ELR (cell line): Measurements from ENCODE around the gene SERGEF.
"Not testable (repeated sequence)": the region's sequence is repeated elsewhere in the genome, so short reads cannot be mapped to it uniquely, and the experiment has no call there.

Experiments used
- DNase-seq: peaks from one replicate; pipeline ENCODE4 v3.0.0-alpha.2; 2015; ENCODE audit warnings: low read depth

SERGEF gene

GRCh38 chr11:17906436-17906835 lies 106.4 kb downstream of the SERGEF start:
- DNase-seq, result no peak

GRCh38 chr11:17905477-17905876 lies 107.4 kb downstream of the SERGEF start:
- DNase-seq, result no peak

- no peak for DNase-seq
These were observed 111.4 kb downstream of the SERGEF start for GRCh38 chr11:17901481-17901880.

- peak; percentile 5 for DNase-seq
These were observed 114.1 kb downstream of the SERGEF start for GRCh38 chr11:17898782-17899181.

GRCh38 chr11:17898071-17898470 lies 114.8 kb downstream of the SERGEF start:
- DNase-seq, result no peak

GRCh38 chr11:17897495-17897894 lies 115.4 kb downstream of the SERGEF start:
- DNase-seq, result no peak

GRCh38 chr11:17896496-17897151 lies 116.2 kb downstream of the SERGEF start:
- DNase-seq, result not testable (repeated sequence)

- DNase-seq, result no peak
These were observed 117.8 kb downstream of the SERGEF start for GRCh38 chr11:17894929-17895658.

- no peak for DNase-seq
These were observed 120.4 kb downstream of the SERGEF start for GRCh38 chr11:17892409-17892808.

GRCh38 chr11:17890325-17890724 lies 122.5 kb downstream of the SERGEF start:
- no peak for DNase-seq

GRCh38 chr11:17887779-17888178 lies 125.1 kb downstream of the SERGEF start:
- no peak for DNase-seq

- no peak for DNase-seq
These were observed 128.9 kb downstream of the SERGEF start for GRCh38 chr11:17883946-17884345.

GRCh38 chr11:17883057-17883456 lies 129.8 kb downstream of the SERGEF start:
- no peak for DNase-seq

GRCh38 chr11:17878743-17879142 lies 134.1 kb downstream of the SERGEF start:
- DNase-seq, result no peak

GRCh38 chr11:17877886-17878285 lies 135.0 kb downstream of the SERGEF start:
- DNase-seq, result no peak

- DNase-seq, result no peak
These were observed 136.0 kb downstream of the SERGEF start for GRCh38 chr11:17876827-17877226.

GRCh38 chr11:17875891-17876290 lies 137.0 kb downstream of the SERGEF start:
- no peak for DNase-seq

GRCh38 chr11:17873586-17873985 lies 139.3 kb downstream of the SERGEF start:
- DNase-seq, result no peak

GRCh38 chr11:17868398-17868797 lies 144.4 kb downstream of the SERGEF start:
- DNase-seq, result not testable (repeated sequence)

GRCh38 chr11:17867341-17867740 lies 145.5 kb downstream of the SERGEF start:
- no peak for DNase-seq

GRCh38 chr11:17865765-17866428 lies 146.9 kb downstream of the SERGEF start:
- peak; percentile 38 for DNase-seq

GRCh38 chr11:17864478-17864941 lies 148.3 kb downstream of the SERGEF start:
- peak; percentile 20 for DNase-seq
